ENCODE measurements around the gene FLT4. TPM values are rescaled to one million over a fixed set of nuclear protein-coding genes. Genes with fewer than 3 reads are reported as not detected.
"Not testable (repeated sequence)": the region's sequence is repeated elsewhere in the genome, so short reads cannot be mapped to it uniquely, and the experiment has no call there.

Gene FLT4
- polyA plus RNA-seq, 3 donors, result 24.1 to 34.2 (median 34.1) TPM

GRCh38 chr5:180673371-180674089 lies 24.1 kb upstream of the FLT4 start:
- no peak for DNase-seq (ENCODE audit: extremely low read depth in 1 of 11, low read depth in 9 of 11, low spot score in 4 of 11)

DNA sequence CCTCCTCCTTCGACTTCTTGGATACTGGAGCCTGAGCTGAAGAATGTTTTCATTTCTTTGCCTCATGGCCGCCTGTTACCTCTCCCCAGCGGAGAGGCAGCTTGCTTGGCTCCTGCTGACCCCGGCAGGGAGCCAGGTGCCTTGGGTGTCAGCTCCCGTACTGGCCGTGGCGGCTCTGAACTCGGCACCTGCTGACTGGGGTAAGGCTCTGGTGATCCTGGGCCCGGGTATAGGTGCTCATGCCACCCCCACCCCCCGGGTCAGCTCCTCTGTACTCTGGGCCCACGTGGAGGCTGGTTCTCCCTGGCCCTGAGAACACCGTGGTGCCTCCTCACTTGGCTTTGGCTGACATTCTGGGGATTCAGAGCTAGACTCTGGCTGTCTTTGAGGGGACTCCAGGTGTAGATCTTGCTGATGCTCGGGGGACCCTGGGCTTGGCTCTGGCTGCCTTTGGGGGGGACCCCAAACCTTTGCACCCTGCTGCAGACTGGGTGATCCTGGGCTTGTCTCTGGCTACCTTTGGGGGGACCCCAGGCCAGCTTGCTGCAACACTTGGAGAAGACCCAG lies 22.6 kb upstream of the FLT4 start:
- DNase-seq (ENCODE audit: extremely low read depth in 1 of 11, low read depth in 9 of 11, low spot score in 4 of 11), result not testable (repeated sequence)

DNA sequence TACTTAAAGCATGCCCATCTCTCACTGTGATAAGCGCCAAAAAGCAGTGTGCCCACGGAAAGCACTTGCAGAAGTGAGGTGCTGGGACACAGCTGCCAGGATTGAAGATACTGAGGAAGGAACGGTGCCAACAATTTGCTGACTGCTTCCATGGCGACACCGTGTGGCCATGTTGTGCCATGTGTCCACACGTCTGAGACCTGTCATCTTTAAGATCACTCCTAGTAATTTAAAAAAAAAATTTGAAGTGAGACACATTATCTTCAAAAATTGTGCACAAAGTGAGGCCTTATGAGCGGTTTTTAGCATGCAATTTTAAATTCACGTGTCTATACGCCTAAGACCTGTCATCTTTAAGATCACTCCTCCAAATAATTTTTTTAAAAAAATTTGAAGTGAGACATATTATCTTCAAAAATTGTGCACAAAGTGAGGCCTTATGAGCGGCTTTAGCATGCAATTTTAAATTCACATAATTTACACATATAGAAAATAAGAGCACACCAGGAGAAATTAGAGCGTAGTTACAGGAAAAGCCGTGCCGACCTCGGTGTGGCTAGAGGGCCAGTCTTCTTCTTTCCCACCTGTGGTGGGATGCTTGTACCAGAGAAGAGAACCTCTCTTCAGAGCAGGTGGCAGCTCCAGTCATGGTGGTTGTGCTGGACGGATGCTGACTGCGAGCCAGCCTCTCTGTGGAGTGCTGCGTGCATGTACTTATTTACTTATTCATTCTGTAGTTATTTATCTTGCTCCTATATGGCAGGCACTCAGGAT lies 21.4 kb upstream of the FLT4 start:
- peak in 7 of 11 donors; percentile 22 to 57 (median 49) for DNase-seq (ENCODE audit: extremely low read depth in 1 of 11, low read depth in 9 of 11, low spot score in 4 of 11)

DNA sequence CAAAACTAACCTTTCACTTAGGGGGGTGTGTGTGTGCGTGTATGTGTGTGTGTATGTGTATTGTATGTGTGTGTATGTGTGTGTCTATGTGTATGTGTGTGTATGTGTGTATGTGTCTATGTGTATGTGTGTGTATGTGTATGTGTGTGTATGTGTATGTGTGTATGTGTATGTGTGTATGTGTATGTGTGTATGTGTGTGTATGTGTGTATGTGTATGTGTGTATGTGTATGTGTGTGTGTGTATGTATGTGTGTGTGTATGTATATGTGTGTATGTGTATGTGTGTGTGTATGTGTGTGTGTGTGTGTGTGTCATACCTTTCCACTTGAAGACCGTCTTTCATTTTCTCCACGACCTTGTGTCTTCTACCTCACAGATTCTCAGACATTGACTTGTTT lies 20.8 kb upstream of the FLT4 start:
- DNase-seq (ENCODE audit: extremely low read depth in 1 of 11, low read depth in 9 of 11, low spot score in 4 of 11), result no peak

GRCh38 chr5:180669661-180670060 lies 20.3 kb upstream of the FLT4 start:
- no peak for DNase-seq (ENCODE audit: extremely low read depth in 1 of 11, low read depth in 9 of 11, low spot score in 4 of 11)

DNA sequence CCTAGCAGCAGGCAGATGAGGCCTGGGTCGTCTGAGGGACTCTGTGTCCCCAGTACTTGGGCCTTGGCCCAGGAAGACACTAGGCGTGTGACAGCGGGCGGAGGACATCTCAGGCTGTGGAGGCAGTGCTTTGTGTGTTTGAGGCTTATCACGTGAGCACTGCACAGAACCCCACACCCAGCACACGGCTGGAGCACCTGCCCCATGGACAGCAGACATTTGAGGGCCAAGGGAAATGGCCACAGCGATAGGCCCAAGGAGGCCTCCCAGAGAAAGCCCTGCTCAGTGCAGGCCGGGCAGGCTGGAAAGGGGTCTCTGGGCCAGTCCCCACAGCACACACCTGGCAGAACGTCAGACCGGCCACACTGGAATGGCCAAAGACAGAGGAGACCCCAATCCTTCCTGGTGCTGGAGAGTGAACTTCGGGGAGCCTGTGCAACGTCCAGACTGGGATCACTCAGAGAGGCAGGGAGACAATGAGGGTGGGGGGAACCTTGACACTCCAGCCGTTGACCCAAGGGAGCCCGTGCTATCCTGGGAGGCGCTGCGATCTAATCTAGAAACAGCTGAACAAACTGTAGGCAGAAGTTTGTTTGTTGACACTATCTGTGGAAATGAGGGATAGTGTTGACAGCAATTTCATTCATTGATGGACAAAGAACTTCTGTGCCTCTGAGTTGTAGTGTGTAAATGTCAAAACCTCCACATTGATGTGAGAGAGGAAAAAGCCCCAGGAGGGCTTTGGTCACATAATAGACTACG lies 19.6 kb upstream of the FLT4 start:
- no peak for DNase-seq (ENCODE audit: extremely low read depth in 1 of 11, low read depth in 9 of 11, low spot score in 4 of 11)

DNA sequence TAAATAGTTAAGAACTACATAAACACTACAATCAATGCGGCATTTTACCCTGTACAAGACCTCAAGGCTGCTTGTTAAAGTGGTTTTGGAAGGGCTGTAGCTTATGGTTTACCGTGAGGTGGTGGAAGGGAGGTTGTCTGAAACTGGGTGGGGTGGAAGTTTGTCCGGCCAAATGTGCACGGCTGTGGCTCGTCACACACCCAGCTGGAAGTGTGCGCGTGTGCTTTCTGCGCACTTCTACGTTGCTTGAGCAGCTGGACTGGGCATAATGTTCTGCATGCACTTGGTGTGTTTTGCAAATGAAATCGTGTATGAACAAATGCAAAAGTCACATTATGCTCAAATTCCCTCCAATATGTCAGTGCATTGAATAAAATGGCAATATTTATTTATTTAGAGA lies 17.4 kb upstream of the FLT4 start:
- no peak for DNase-seq (ENCODE audit: extremely low read depth in 1 of 11, low read depth in 9 of 11, low spot score in 4 of 11)

DNA sequence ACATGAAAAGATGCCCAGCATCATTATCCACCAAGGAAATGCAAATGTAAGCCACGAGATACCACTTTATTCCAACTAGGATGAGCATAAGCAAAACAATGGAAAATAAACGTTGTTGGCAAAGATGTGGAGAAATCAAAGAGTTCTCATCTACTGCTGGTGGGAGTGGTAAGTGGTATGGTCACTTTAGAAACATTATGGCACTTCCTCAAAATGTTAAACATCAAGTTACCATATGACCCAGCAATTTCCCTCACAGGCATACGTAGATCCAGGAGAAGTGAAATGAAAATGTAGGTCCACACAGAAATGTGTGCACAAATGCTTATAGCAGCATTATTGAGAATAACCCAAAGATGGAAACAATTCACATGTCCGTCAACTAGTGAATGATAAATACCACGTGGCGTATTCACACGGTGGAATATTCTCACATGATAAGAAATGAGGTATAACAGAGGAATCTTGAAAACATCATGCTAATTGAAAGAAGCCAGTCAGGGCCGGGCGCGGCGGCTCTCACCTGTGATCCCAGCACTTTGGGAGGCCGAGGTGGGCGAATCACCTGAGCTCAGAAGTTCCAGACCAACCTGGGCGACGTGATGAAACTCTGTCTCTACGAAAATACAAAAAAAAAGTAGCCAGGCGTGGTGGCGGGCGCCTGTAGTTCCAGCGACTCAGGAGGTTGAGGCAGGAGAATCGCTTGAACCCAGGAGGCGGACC lies 16.4 kb upstream of the FLT4 start:
- DNase-seq (ENCODE audit: extremely low read depth in 1 of 11, low read depth in 9 of 11, low spot score in 4 of 11), result no peak

DNA sequence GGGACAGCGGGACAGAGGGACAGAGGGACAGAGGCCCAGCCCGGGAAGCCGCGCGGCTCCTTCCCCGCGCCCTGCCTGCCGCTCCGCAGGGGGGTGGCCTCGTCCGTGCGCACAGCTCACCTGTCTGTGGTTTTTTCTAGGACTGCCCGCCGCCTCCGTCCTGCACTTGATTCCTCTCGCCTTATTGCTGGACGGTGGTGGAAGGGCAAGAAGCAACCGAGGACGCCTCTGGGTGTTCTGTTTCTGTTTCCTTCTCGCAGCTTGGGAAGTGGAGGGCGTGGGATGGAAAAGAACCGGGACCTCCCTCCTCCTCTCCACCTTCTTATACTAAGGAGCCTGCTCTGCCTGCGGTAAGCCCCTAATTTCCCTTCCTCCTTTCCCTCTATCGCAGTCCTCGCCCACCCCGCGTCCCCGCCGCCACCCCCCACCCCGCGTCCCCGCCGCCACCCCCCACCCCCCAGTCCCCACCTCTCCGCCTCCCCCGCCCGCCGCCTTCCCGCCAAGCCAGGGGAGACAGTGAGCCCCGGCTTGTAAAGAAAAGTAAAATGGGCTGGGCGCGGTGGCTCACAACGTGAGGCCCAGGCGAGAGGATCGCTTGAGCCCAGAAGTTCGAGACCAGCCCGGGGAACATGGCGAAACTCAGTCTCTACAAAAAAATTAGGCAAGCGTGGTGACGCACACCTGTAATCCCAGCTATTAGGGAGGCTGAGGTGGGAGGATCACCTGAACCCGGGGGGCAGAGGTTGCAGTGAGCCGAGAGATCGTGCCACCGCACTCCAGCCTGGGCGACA lies 9.6 kb upstream of the FLT4 start:
- DNase-seq (ENCODE audit: extremely low read depth in 1 of 11, low read depth in 9 of 11, low spot score in 4 of 11), result no peak

DNA sequence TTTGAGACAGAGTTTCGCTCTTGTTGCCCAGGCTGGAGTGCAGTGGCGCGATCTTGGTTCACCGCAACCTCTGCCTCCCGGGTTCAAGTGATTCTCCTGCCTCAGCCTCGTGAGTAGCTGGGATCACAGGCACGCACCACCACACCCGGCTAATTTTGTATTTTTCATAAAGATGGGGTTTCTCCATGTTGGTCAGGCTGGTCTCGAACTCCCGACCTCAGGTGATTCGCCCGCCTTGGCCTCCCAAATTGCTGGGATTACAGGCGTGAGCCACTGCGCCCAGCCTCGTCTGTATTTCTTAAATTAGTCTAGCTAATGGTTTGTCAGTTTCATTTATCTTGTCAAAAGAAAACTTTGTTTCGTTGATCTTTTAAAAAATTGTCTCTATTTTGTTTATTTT lies 5.8 kb upstream of the FLT4 start:
- DNase-seq (ENCODE audit: extremely low read depth in 1 of 11, low read depth in 9 of 11, low spot score in 4 of 11), result not testable (repeated sequence)

- DNase-seq (ENCODE audit: extremely low read depth in 1 of 11, low read depth in 9 of 11, low spot score in 4 of 11), result no peak
Observed at GRCh38 chr5:180652771-180653170, 3.4 kb upstream of the FLT4 start.

DNA sequence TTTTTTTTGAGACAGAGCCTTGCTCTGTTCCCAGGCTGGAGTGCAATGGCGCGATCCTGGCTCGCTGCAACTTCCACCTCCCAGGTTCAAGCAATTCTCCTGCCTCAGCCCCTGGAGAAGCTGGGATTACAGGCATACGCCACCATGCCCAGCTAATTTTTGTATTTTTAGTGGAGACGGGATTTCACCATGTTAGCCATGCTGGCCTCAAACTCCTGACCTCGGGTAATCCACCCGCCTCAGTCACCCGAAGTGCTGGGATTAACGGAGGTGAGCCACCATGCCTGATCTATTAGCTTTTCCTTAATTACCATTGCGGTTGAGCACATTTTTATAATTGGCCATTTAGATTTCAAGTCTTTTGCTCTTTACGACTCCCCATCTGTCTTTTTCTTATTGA lies 2.9 kb upstream of the FLT4 start:
- DNase-seq (ENCODE audit: extremely low read depth in 1 of 11, low read depth in 9 of 11, low spot score in 4 of 11), result no peak

GRCh38 chr5:180648658-180649296 lies 623 bp downstream of the FLT4 start:
- DNase-seq (ENCODE audit: extremely low read depth in 1 of 11, low read depth in 9 of 11, low spot score in 4 of 11), result no peak

GRCh38 chr5:180647941-180648500 lies 1.4 kb downstream of the FLT4 start:
- no peak for DNase-seq (ENCODE audit: extremely low read depth in 1 of 11, low read depth in 9 of 11, low spot score in 4 of 11)

- DNase-seq (ENCODE audit: extremely low read depth in 1 of 11, low read depth in 9 of 11, low spot score in 4 of 11), result no peak
Observed at GRCh38 chr5:180647465-180647864, 1.9 kb downstream of the FLT4 start.

DNA sequence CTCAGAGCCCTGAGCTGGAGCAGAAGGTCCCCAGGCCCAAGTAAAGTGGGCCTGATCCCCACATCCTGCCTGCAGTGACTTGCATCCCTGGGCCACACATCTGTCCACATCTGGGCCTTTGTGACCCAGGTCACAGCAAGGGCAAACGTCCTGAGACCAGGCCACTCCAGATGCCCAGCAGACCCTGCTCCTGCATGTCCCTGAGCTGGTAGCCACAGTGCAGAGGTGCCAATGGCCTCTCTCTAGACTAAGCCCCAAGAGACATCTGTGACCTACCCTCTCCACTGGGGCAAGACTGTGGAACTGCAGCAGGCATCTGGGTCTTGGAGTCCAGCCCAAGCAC lies 2.5 kb downstream of the FLT4 start:
- no peak for DNase-seq (ENCODE audit: extremely low read depth in 1 of 11, low read depth in 9 of 11, low spot score in 4 of 11)

DNA sequence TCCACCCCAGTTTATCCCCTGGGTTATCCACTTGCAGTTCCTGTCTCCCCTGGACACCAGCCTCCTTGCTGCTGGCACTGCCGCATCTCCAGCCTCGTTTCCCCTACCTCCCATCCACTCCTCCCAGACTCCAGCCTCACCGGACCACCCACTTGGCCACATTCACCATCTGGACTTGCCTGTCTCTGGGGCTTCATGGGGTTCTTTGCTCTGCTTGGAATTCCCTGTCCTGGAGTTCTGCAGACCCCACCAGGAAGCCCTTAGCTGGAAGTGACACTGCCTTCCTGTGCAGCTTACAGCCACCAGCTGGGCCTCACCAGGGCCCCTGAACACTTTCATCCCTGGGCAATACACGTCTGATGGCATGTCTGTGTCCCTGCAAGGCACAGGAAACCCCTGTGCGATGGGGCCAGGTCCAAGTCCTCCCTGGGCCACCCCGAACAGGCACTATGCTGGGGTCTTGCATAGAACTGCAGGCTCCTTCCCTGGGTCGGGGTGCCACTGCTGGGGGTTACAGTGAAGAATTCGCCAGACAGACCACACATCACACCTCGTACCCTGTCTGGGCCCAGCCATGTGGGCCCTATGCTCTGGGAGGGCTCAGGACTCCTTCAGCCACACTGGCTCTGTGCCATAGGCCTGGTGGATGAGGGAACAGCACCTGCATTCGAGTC lies 3.0 kb downstream of the FLT4 start:
- no peak for DNase-seq (ENCODE audit: extremely low read depth in 1 of 11, low read depth in 9 of 11, low spot score in 4 of 11)

Data from renal cortex interstitium (tissue), 11 donors.